IPS-15b (cell line): ENCODE measurements around the gene NTNG1.

ENCODE experiments used
- H3K27me3 ChIP-seq: one replicate; pipeline ENCODE4 v1.6.1; 2013; ENCODE audit warnings: low read length; ENCODE audit not compliant: control insufficient read depth, insufficient read depth
- H3K36me3 ChIP-seq: one replicate; pipeline ENCODE4 v1.6.1; 2013; ENCODE audit warnings: low read length; ENCODE audit not compliant: control insufficient read depth, insufficient read depth
- H3K4me1 ChIP-seq: one replicate; pipeline ENCODE4 v1.6.1; 2013; ENCODE audit warnings: mild to moderate bottlenecking, low read length; ENCODE audit not compliant: control insufficient read depth, insufficient read depth
- H3K4me3 ChIP-seq: one replicate; pipeline ENCODE4 v1.5.1; 2013; ENCODE audit warnings: low read depth, low read length
- H3K9ac ChIP-seq: one replicate; pipeline ENCODE4 v1.6.1; 2013; ENCODE audit warnings: low read depth, mild to moderate bottlenecking, low read length
- H3K9me3 ChIP-seq: one replicate; pipeline ENCODE4 v1.6.1; 2013; ENCODE audit warnings: mild to moderate bottlenecking, low read length; ENCODE audit not compliant: control insufficient read depth, insufficient read depth

Gene NTNG1

GRCh38 chr1:107450899-107451664 is 310.2 kb downstream of the NTNG1 start:
- Histone ChIP-seq H3K4me3 (no peak overlapping the region), H3K36me3 (no peaks in the 10 kb centered on the region), H3K4me1 (peaks cover 6% of the 10 kb centered on the region), H3K27me3 (no peaks in the 10 kb centered on the region), H3K9ac (no peak overlapping the region), H3K9me3 (no peaks in the 10 kb centered on the region)

GRCh38 chr1:107451715-107452114 is 310.9 kb downstream of the NTNG1 start:
- no peaks in the 10 kb centered on the region for H3K9me3 ChIP-seq
- no peak overlapping the region for H3K9ac ChIP-seq
- no peaks in the 10 kb centered on the region for H3K36me3 ChIP-seq
- H3K4me3 ChIP-seq: no peak overlapping the region
- H3K4me1 ChIP-seq: peaks cover 6% of the 10 kb centered on the region
- H3K27me3 ChIP-seq: no peaks in the 10 kb centered on the region

GRCh38 chr1:107454791-107455190 is 314.0 kb downstream of the NTNG1 start:
- H3K4me1 ChIP-seq: no peaks in the 10 kb centered on the region
- H3K9ac ChIP-seq: no peak overlapping the region
- no peaks in the 10 kb centered on the region for H3K36me3 ChIP-seq

GRCh38 chr1:107457989-107458388 is 317.1 kb downstream of the NTNG1 start:
- no peaks in the 10 kb centered on the region for H3K9me3 ChIP-seq
- H3K9ac ChIP-seq: no peak overlapping the region
- no peaks in the 10 kb centered on the region for H3K4me1 ChIP-seq

More at GRCh38 chr1:107454791-107455190, 314.0 kb downstream of the NTNG1 start:
- H3K4me3 ChIP-seq: no peak overlapping the region
- no peaks in the 10 kb centered on the region for H3K9me3 ChIP-seq
- no peaks in the 10 kb centered on the region for H3K27me3 ChIP-seq

GRCh38 chr1:107459204-107459904 is 318.5 kb downstream of the NTNG1 start:
- H3K36me3 ChIP-seq: no peaks in the 10 kb centered on the region
- no peaks in the 10 kb centered on the region for H3K27me3 ChIP-seq
- H3K9me3 ChIP-seq: no peaks in the 10 kb centered on the region
- H3K4me3 ChIP-seq: no peak overlapping the region
- H3K4me1 ChIP-seq: peaks cover 4% of the 10 kb centered on the region
- no peak overlapping the region for H3K9ac ChIP-seq

More at GRCh38 chr1:107457989-107458388, 317.1 kb downstream of the NTNG1 start:
- Histone ChIP-seq H3K36me3 (no peaks in the 10 kb centered on the region), H3K27me3 (no peaks in the 10 kb centered on the region), H3K4me3 (no peak overlapping the region)

DNA sequence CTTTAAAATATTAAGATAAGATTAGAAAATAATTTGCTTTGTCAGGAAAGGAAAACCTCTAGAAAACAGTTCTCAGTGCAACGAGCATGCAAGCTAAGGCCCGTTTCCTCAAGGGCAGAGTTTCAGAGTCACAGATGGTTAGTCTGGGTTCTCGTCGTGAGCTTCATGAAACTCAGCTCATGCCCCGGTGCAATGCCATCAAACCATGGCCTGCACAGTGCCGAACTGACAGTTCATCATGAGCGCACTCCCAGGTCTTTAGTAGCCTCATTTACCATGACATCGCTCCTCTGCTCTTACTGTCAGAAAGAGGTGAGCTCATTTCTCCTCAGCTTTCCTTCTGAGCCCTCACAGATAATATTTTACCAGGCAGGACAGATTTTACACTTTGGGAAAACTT is 319.2 kb downstream of the NTNG1 start:
- H3K9me3 ChIP-seq: no peaks in the 10 kb centered on the region
- no peaks in the 10 kb centered on the region for H3K27me3 ChIP-seq
- peaks cover 7% of the 10 kb centered on the region for H3K4me1 ChIP-seq
- H3K9ac ChIP-seq: no peak overlapping the region
- no peaks in the 10 kb centered on the region for H3K36me3 ChIP-seq
- no peak overlapping the region for H3K4me3 ChIP-seq

- H3K27me3 ChIP-seq: no peaks in the 10 kb centered on the region
- no peak overlapping the region for H3K9ac ChIP-seq
- H3K36me3 ChIP-seq: no peaks in the 10 kb centered on the region
- no peak overlapping the region for H3K4me3 ChIP-seq
- no peaks in the 10 kb centered on the region for H3K9me3 ChIP-seq
- H3K4me1 ChIP-seq: peaks cover 7% of the 10 kb centered on the region
Measured at GRCh38 chr1:107464827-107465226, 324.0 kb downstream of the NTNG1 start.

DNA sequence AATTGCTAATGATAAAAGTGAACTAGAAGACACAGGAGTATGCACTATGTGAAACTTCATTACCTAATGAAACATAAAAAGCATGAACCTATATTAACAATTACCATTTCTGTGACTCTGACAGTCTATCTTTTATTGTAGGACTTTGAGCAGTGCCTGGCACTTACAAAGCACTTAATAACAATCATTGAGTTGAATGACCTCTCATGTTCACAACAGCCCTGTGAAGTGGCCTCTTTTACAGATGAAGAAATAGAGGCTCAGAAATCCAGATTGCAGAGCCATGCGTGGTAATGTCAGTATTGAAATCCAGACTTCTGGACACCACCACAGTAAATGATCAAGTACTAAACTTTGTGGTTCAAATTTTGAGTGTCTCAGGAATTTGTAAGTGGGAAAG is 326.4 kb downstream of the NTNG1 start:
- Histone ChIP-seq H3K4me1 (peaks cover 7% of the 10 kb centered on the region), H3K4me3 (no peak overlapping the region), H3K36me3 (no peaks in the 10 kb centered on the region), H3K9ac (no peak overlapping the region), H3K9me3 (no peaks in the 10 kb centered on the region), H3K27me3 (no peaks in the 10 kb centered on the region)

- Histone ChIP-seq H3K9ac (no peak overlapping the region), H3K27me3 (no peaks in the 10 kb centered on the region)
Measured at GRCh38 chr1:107467811-107468210, 327.0 kb downstream of the NTNG1 start.

DNA sequence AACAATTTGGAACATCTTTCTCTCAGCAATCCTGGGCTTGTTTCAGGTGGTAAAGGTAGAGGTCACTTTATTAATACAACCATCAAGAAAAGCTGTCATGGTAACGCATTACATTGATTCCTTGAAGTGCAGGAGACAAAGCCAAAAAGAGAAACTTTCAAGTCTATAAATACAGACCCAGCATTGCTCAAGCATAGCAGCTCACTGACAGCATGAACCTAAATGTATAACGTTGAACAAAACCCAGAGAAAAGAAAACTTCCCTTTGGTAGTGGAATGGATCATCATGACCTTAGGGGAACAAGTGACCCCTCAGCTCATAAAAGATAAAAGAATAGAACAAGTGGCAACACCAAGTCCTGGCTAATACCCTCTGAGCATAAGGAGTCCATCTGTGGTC is 332.2 kb downstream of the NTNG1 start:
- H3K27me3 ChIP-seq: no peaks in the 10 kb centered on the region
- H3K9ac ChIP-seq: no peak overlapping the region
- H3K9me3 ChIP-seq: no peaks in the 10 kb centered on the region
- H3K4me1 ChIP-seq: no peaks in the 10 kb centered on the region
- no peaks in the 10 kb centered on the region for H3K36me3 ChIP-seq
- H3K4me3 ChIP-seq: no peak overlapping the region

More at GRCh38 chr1:107467811-107468210, 327.0 kb downstream of the NTNG1 start:
- Histone ChIP-seq H3K9me3 (no peaks in the 10 kb centered on the region), H3K4me1 (peaks cover 7% of the 10 kb centered on the region), H3K36me3 (no peaks in the 10 kb centered on the region), H3K4me3 (no peak overlapping the region)

GRCh38 chr1:107474877-107475612 is 334.2 kb downstream of the NTNG1 start:
- H3K9me3 ChIP-seq: no peaks in the 10 kb centered on the region
- no peaks in the 10 kb centered on the region for H3K27me3 ChIP-seq
- no peak overlapping the region for H3K9ac ChIP-seq
- H3K36me3 ChIP-seq: no peaks in the 10 kb centered on the region
- H3K4me3 ChIP-seq: no peak overlapping the region
- H3K4me1 ChIP-seq: no peaks in the 10 kb centered on the region
